PFSK-1 (cell line): ENCODE measurements around the gene PADI4.

Source experiments
- FOXP2 ChIP-seq: optimal IDR thresholded peaks from 2 replicates; pipeline ENCODE3; 2011; ENCODE audit warnings: borderline replicate concordance, control low read depth, inconsistent platforms; ENCODE audit not compliant: insufficient read depth; ENCODE audit errors: extremely low read length, extremely low read depth
- POLR2AphosphoS5 ChIP-seq: IDR thresholded peaks from 2 replicates; pipeline ENCODE4 v1.6.1; 2012; ENCODE audit warnings: low read depth, mild to moderate bottlenecking, control low read depth, low read length, moderate library complexity
- REST ChIP-seq, 2 experiments: IDR thresholded peaks; 2 replicates each; pipeline versions ENCODE4 v1.6.1 to v1.8.0; 2011 to 2012; ENCODE audit warnings: low read depth in 2 of 2, low read length in 2 of 2, control low read depth in 1 of 2, inconsistent platforms in 1 of 2, mild to moderate bottlenecking in 1 of 2, moderate library complexity in 1 of 2; ENCODE audit not compliant: insufficient read depth in 1 of 2
- SIN3A ChIP-seq: IDR thresholded peaks from 2 replicates; pipeline ENCODE4 v1.6.1; 2012; ENCODE audit warnings: mild to moderate bottlenecking, low read length, moderate library complexity, borderline replicate concordance; ENCODE audit not compliant: insufficient read depth
- TAF1 ChIP-seq: IDR thresholded peaks from 2 replicates; pipeline ENCODE4 v1.6.1; 2012; ENCODE audit warnings: low read length, control low read depth, borderline replicate concordance; ENCODE audit not compliant: insufficient read depth

Gene PADI4

GRCh38 chr1:17280894-17281293 is 27.1 kb upstream of the PADI4 start:
- TF ChIP-seq SIN3A (no peak), REST (IDR thresholded peaks at IDR 0.05; ENCODE audit: insufficient read depth in 1 of 2, low read depth in 2 of 2, low read length in 2 of 2) (no peak), TAF1 (no peak), FOXP2 (no peak), POLR2AphosphoS5 (no peak)

- TF ChIP-seq REST (IDR thresholded peaks at IDR 0.05; ENCODE audit: insufficient read depth in 1 of 2, low read depth in 2 of 2, low read length in 2 of 2) (no peak), POLR2AphosphoS5 (no peak), SIN3A (no peak), TAF1 (no peak), FOXP2 (no peak)
These were observed 26.2 kb upstream of the PADI4 start for GRCh38 chr1:17281775-17282181.

- no peak for TF ChIP-seq REST (IDR thresholded peaks at IDR 0.05; ENCODE audit: insufficient read depth in 1 of 2, low read depth in 2 of 2, low read length in 2 of 2)
- TF ChIP-seq FOXP2, result no peak
- no peak for TF ChIP-seq TAF1
- TF ChIP-seq POLR2AphosphoS5, result no peak
- no peak for TF ChIP-seq SIN3A
These were observed 25.2 kb upstream of the PADI4 start for GRCh38 chr1:17282836-17283235.

- TF ChIP-seq REST (IDR thresholded peaks at IDR 0.05; ENCODE audit: insufficient read depth in 1 of 2, low read depth in 2 of 2, low read length in 2 of 2), result no peak
- TF ChIP-seq FOXP2, result no peak
- TF ChIP-seq TAF1, result no peak
- TF ChIP-seq POLR2AphosphoS5, result no peak
- no peak for TF ChIP-seq SIN3A
These were observed 21.4 kb upstream of the PADI4 start for GRCh38 chr1:17286646-17287045.

- no peak for TF ChIP-seq TAF1
- TF ChIP-seq SIN3A, result no peak
- TF ChIP-seq POLR2AphosphoS5, result no peak
- no peak for TF ChIP-seq REST (IDR thresholded peaks at IDR 0.05; ENCODE audit: insufficient read depth in 1 of 2, low read depth in 2 of 2, low read length in 2 of 2)
- TF ChIP-seq FOXP2, result no peak
These were observed 20.7 kb upstream of the PADI4 start for GRCh38 chr1:17287130-17287776.
